ENCODE measurements around the gene OR52J3. TPM values are rescaled to one million over a fixed set of nuclear protein-coding genes. Genes with fewer than 3 reads are reported as not detected.

OR52J3 gene
- total RNA-seq (2016; rRNA removed; fragmentation: Illumina TruSeq; extraction: Trizol) (not detected in 2 replicates), polyA plus RNA-seq (2011; rRNA removed) (not detected in 2 replicates), polyA minus RNA-seq (2011; rRNA and poly(A)+ RNA removed; ENCODE audit: low replicate concordance) (not detected in 2 replicates), Bru-seq, nascent RNA (not detected), BruChase-seq, experiment 1, labeled RNA remaining after a 6-hour chase (not detected), BruChase-seq, experiment 2, labeled RNA remaining after a 2-hour chase (not detected)
- not detected in 2 replicates for total RNA-seq (2016; cell fraction: cytosol; rRNA removed; fragmentation: Illumina TruSeq; extraction: Trizol; ENCODE audit: low read depth)
- total RNA-seq (2016; cell fraction: insoluble cytoplasmic fraction; rRNA removed; fragmentation: Illumina TruSeq; extraction: Trizol), result not detected in 2 replicates
- total RNA-seq (2016; cell fraction: membrane; rRNA removed; fragmentation: Illumina TruSeq; extraction: Trizol), result not detected in 2 replicates
- total RNA-seq (2016; cell fraction: nucleus; rRNA removed; fragmentation: Illumina TruSeq; extraction: Trizol), result not detected in 2 replicates
- polyA plus RNA-seq (2011; cell fraction: cytosol; rRNA removed), result not detected in 2 replicates
- not detected in 2 replicates for polyA plus RNA-seq (2011; cell fraction: nucleus; rRNA removed)
- not detected in 2 replicates for polyA plus RNA-seq (2012)
- not detected in 2 replicates for polyA plus RNA-seq (2016; cell fraction: cytosol; fragmentation: Illumina TruSeq; extraction: Trizol; ENCODE audit: low read depth)
- not detected in 2 replicates for polyA plus RNA-seq (2016; cell fraction: insoluble cytoplasmic fraction; fragmentation: Illumina TruSeq; extraction: Trizol; ENCODE audit: low read depth)
- polyA plus RNA-seq (2016; cell fraction: membrane; fragmentation: Illumina TruSeq; extraction: Trizol; ENCODE audit: low read depth), result not detected in 2 replicates
- not detected in 2 replicates for polyA plus RNA-seq (2016; cell fraction: nucleus; fragmentation: Illumina TruSeq; extraction: Trizol; ENCODE audit: insufficient read depth, low read depth)
- polyA minus RNA-seq (2011; cell fraction: cytosol; rRNA and poly(A)+ RNA removed), result not detected in 2 replicates
- not detected in 2 replicates for polyA minus RNA-seq (2011; cell fraction: nucleus; rRNA and poly(A)+ RNA removed)
- long read RNA-seq, experiment 1, result 0 reads
- long read RNA-seq, experiment 2, result 0 reads

DNA sequence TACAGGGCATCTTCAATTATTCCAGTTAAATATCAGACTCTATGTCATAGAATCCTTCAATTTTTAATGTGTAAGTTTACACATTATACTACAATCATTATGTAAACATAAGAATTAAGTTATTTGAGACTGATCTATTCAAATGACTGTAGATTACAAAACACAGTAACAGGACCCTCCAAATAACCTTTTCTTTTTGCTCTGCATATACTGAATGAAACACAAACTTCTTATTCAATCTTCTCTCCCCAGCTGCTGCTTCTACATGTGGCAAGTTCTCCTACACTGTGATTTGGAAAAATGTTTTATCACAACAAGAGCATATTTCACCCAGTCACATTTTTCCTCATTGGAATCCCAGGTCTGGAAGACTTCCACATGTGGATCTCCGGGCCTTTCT lies at the start of gene OR52J3:
Gene OR52J3 (plus strand): TSS at position 301 of the 400 bp plus-strand sequence. CDS start 0 bp downstream, at position 301.
- intact Hi-C loops (cut with micrococcal nuclease; ENCODE audit: unreplicated experiment), result no loop called here

More for the DNA sequence above, at the start of gene OR52J3:
- H3K27me3 ChIP-seq (ENCODE audit: control insufficient read depth in 1 of 2, insufficient read depth in 2 of 2, low read length in 2 of 2), result no peaks in the 10 kb centered on the region; a peak in 1 of 5 replicates
- POLR2A ChIA-PET, result no interaction called here
- ATAC-seq, result no peak
- WGBS (ENCODE audit: low lambda C conversion rate), result 0% methylated on average over 1 of the region's 1 CpG
- H3K9me3 ChIP-seq (ENCODE audit: low read length), result no peaks in the 10 kb centered on the region
- TF ChIP-seq ZSCAN22 (CRISPR knock-in tag; IDR thresholded peaks at IDR 0.05), result no peak
- TF ChIP-seq, protein P1, sequence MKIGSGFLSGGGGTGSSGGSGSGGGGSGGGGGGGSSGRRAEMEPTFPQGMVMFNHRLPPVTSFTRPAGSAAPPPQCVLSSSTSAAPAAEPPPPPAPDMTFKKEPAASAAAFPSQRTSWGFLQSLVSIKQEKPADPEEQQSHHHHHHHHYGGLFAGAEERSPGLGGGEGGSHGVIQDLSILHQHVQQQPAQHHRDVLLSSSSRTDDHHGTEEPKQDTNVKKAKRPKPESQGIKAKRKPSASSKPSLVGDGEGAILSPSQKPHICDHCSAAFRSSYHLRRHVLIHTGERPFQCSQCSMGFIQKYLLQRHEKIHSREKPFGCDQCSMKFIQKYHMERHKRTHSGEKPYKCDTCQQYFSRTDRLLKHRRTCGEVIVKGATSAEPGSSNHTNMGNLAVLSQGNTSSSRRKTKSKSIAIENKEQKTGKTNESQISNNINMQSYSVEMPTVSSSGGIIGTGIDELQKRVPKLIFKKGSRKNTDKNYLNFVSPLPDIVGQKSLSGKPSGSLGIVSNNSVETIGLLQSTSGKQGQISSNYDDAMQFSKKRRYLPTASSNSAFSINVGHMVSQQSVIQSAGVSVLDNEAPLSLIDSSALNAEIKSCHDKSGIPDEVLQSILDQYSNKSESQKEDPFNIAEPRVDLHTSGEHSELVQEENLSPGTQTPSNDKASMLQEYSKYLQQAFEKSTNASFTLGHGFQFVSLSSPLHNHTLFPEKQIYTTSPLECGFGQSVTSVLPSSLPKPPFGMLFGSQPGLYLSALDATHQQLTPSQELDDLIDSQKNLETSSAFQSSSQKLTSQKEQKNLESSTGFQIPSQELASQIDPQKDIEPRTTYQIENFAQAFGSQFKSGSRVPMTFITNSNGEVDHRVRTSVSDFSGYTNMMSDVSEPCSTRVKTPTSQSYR (CRISPR knock-in tag; IDR thresholded peaks at IDR 0.05; ENCODE audit: borderline replicate concordance), result no peak
- no peaks in the 10 kb centered on the region for H3K79me2 ChIP-seq (ENCODE audit: insufficient read depth, low read length)
- in situ Hi-C loops (cut with HindIII; ENCODE audit: extremely low pct_ligation_motif_present, low pct_unique_long_range_greater_than_20kb), result no loop called here
- no peak for DNase-seq (ENCODE audit: low spot score)
- H3K36me3 ChIP-seq (replicated peaks in 1 of 2; ENCODE audit: control insufficient read depth in 1 of 2, insufficient read depth in 2 of 2, low read length in 2 of 2), result no peaks in the 10 kb centered on the region
- no peaks in the 10 kb centered on the region for H3K4me1 ChIP-seq (ENCODE audit: insufficient read depth, low read length)
- no peak within 1 kb of the TSS for H3K9ac ChIP-seq (ENCODE audit: insufficient read depth, low read depth, low read length)
- no peaks in the 10 kb centered on the region for H4K20me1 ChIP-seq (ENCODE audit: insufficient read depth, low read length)
- BruUV-seq (replicated peaks), result no TSS peak
- H3K4me3 ChIP-seq (replicated peaks in 1 of 3; ENCODE audit: insufficient read depth in 1 of 3, low read depth in 2 of 3, low read length in 3 of 3), result no peak within 1 kb of the TSS
- no peak for FAIRE-seq
- CTCF ChIA-PET (ENCODE audit: low intra/inter-chr PET ratio, low total read pairs), result no interaction called here
- no peak within 1 kb of the TSS for H3K4me2 ChIP-seq (ENCODE audit: low read depth, low read length)
- H2AFZ ChIP-seq (ENCODE audit: low read length), result no peak within 1 kb of the TSS
- H3K27ac ChIP-seq (ENCODE audit: extremely low read length, insufficient read depth, low read length), result no peak within 1 kb of the TSS
